ENCODE measurements around the gene FXYD5. TPM values are rescaled to one million over a fixed set of nuclear protein-coding genes. Genes with fewer than 3 reads are reported as not detected.

FXYD5 gene
- total and polyA plus RNA-seq, 9 of the 15 experiments (the other 6 are each of a cell fraction or from before 2014, with no cell fraction given), result 104 to 537 (median 174) TPM

DNA sequence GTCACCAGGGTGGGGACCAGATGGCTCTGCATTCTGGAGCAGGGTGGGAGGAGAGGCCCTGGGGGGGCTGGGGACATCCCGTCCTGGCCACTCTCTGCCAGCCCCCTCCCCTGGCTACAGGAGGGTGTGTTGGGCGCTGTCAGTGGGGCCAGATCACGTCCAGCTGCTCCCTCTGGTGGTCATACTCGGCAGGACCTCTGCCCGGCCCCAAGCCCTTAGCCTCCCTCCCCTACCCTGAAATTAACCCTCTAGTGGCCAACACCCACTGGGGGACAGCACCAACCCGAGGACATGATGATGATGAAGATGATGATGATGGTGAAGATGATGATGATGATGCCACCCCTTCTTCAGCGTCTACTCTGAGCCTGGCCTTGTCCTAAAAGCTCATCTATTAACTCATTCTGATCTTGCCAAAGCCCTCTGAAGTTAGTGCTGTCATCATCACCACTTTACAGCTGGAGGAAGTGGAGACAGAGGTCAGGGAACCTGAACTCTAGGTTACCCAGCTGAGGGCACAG, 19.1 kb upstream of the FXYD5 start (continued):
- TF ChIP-seq CCAR2 (IDR thresholded peaks at IDR 0.05; ENCODE audit: low read depth, low read length) (no peak), ETV5 (CRISPR knock-in tag; IDR thresholded peaks at IDR 0.05; ENCODE audit: low read depth) (no peak), MEF2D (tag; conservative IDR thresholded peaks at IDR 0.05; ENCODE audit: low read depth) (no peak), REST (IDR thresholded peaks at IDR 0.05; ENCODE audit: borderline replicate concordance) (peak; percentile 89), REST (CRISPR knock-in tag; IDR thresholded peaks at IDR 0.05; ENCODE audit: low read depth) (no peak), ZNF707 (CRISPR knock-in tag; conservative IDR thresholded peaks at IDR 0.05) (no peak), BRF1 (IDR thresholded peaks at IDR 0.05; ENCODE audit: borderline replicate concordance, extremely low read depth, insufficient read length) (no peak), POLR3G (IDR thresholded peaks at IDR 0.05; ENCODE audit: extremely low read depth, insufficient read length, insufficient replicate concordance) (no peak), HEY1 (CRISPR knock-in tag; IDR thresholded peaks at IDR 0.05; ENCODE audit: borderline replicate concordance) (no peak), ZNF175 (CRISPR knock-in tag; IDR thresholded peaks at IDR 0.05; ENCODE audit: low read depth) (no peak), GABPB2 (CRISPR knock-in tag; conservative IDR thresholded peaks at IDR 0.05) (no peak), RBM17 (IDR thresholded peaks at IDR 0.05; ENCODE audit: borderline replicate concordance, low read depth, low read length) (no peak), KAT2B (IDR thresholded peaks at IDR 0.05; ENCODE audit: low read depth, low read length) (no peak), CBX5 (IDR thresholded peaks at IDR 0.05; ENCODE audit: borderline replicate concordance, low read depth) (no peak), ZNF644 (tag; IDR thresholded peaks at IDR 0.05; ENCODE audit: low read depth) (no peak), HCFC1 (IDR thresholded peaks at IDR 0.05; ENCODE audit: low read depth, low read length) (no peak), XRCC3 (IDR thresholded peaks at IDR 0.05) (no peak)
- TF ChIP-seq, protein P1, sequence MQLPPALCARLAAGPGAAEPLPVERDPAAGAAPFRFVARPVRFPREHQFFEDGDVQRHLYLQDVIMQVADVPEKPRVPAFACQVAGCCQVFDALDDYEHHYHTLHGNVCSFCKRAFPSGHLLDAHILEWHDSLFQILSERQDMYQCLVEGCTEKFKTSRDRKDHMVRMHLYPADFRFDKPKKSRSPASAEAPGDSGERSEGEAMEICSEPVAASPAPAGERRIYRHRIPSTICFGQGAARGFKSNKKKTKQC (CRISPR knock-in tag; IDR thresholded peaks at IDR 0.05), result no peak
- TF ChIP-seq, protein P2, sequence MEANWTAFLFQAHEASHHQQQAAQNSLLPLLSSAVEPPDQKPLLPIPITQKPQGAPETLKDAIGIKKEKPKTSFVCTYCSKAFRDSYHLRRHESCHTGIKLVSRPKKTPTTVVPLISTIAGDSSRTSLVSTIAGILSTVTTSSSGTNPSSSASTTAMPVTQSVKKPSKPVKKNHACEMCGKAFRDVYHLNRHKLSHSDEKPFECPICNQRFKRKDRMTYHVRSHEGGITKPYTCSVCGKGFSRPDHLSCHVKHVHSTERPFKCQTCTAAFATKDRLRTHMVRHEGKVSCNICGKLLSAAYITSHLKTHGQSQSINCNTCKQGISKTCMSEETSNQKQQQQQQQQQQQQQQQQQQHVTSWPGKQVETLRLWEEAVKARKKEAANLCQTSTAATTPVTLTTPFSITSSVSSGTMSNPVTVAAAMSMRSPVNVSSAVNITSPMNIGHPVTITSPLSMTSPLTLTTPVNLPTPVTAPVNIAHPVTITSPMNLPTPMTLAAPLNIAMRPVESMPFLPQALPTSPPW (CRISPR knock-in tag; IDR thresholded peaks at IDR 0.05), result peak; percentile 86
